Measurements from ENCODE around the gene IL1RN. TPM values are rescaled to one million over a fixed set of nuclear protein-coding genes. Genes with fewer than 3 reads are reported as not detected.
A peak's percentile ranks its signal among the peaks of the same experiment; 100 is the strongest.

IL1RN gene
- total RNA-seq, 2 experiments from 2014 or later, result 0.31 TPM; not detected in 1

DNA sequence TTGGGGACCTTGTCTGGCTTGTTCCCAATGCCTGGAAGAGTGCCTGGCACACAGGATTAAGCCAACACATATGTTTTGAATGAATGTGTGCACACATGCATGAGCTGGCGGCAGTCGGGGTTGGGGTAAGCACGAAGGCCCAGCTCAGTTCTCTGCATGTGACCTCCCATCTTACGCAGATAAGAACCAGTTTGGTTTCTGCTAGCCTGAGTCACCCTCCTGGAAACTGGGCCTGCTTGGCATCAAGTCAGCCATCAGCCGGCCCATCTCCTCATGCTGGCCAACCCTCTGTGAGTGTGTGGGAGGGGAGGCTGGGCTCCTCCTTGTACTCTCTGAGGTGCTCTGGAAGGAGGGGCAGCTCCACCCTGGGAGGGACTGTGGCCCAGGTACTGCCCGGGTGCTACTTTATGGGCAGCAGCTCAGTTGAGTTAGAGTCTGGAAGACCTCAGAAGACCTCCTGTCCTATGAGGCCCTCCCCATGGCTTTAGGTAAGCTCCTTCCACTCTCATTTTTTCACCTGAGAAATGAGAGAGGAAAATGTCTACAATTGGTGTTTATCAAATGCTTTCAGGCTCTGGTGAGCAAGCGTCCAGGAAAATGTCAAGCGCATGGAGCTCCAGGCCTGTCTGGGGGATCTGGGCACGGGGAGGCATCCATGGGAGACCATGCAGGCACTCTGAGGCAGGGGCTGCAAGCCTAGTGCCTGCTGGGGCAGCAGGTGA, 9.7 kb upstream of the IL1RN start:
- Mint-ChIP-seq H3K36me3 (ENCODE audit: low read depth) (no peaks in the 10 kb centered on the region), H3K27ac (no peak overlapping the region), H3K4me3 (no peak overlapping the region), H3K4me1 (ENCODE audit: low read depth) (peaks cover 17% of the 10 kb centered on the region), H3K27me3 (ENCODE audit: low read depth) (peaks cover 10% of the 10 kb centered on the region), H3K9me3 (ENCODE audit: insufficient read depth) (no peaks in the 10 kb centered on the region)
- DNase-seq (no peak), ATAC-seq (no peak)
- ChIA-PET CTCF (interaction anchor here (0.9 to 6.8 kb wide), 2 partner anchors 18 to 20 kb away, joined by 5 to 45 read pairs; no protein-coding TSS in a partner anchor), POLR2A (interaction anchor here (0.6 kb wide), 1 partner anchor 37 kb away, joined by 3 read pairs; no protein-coding TSS in a partner anchor)

DNA sequence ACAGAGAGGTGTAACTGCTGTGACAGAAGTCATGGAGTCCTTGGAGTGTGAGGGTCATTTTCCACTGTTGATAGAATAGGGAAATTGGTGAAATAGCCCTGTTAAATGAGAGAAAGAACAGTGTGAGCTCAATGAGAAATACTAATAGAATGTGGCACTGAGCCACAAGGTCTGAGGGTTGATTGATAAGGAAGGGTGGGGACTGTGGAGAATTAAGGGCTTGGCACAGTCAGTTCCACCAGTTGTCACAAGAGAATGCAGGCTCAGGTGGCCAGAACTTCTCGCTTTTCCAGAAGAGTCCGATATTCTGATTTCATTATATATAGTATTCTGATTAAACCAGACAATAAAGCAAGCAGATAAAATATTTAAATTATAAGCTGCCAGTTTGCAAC, 9.1 kb upstream of the IL1RN start:
- no peak overlapping the region for H3K4me3 Mint-ChIP-seq
- H3K9me3 Mint-ChIP-seq (ENCODE audit: insufficient read depth), result no peaks in the 10 kb centered on the region
- ATAC-seq (no peak), DNase-seq (no peak)
- peaks cover 10% of the 10 kb centered on the region for H3K27me3 Mint-ChIP-seq (ENCODE audit: low read depth)
- H3K27ac Mint-ChIP-seq, result no peak overlapping the region
- ChIA-PET POLR2A (no interaction called here), CTCF (interaction anchor here (0.9 to 6.8 kb wide), 3 partner anchors 18 to 38 kb away, joined by 5 to 45 read pairs (median 5); no protein-coding TSS in a partner anchor)
- no peaks in the 10 kb centered on the region for H3K36me3 Mint-ChIP-seq (ENCODE audit: low read depth)
- H3K4me1 Mint-ChIP-seq (ENCODE audit: low read depth), result peaks cover 18% of the 10 kb centered on the region

DNA sequence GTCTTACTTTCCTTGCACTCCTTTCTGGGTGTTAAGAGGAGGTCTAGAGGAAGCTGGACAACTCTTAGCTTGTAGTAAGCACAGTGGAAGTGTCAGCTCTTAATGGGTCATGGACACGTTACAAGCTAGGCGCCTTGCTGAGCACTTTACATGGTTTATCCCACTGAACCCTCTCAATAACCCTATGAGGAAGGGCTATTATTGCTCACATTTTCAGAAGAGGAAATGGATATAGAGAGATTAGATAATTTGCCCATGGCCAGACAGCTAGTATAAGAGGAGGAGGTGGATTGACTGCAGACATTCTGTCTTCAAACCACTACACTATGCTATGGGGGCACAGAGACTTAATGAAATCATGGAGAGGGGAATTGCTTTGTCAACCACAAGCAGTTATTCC, 8.3 kb upstream of the IL1RN start:
- no peaks in the 10 kb centered on the region for H3K9me3 Mint-ChIP-seq (ENCODE audit: insufficient read depth)
- no peak overlapping the region for H3K27ac Mint-ChIP-seq
- ChIA-PET CTCF (interaction anchor here (1.4 to 6.8 kb wide), 4 partner anchors 18 to 85 kb away, joined by 3 to 45 read pairs (median 5); no protein-coding TSS in a partner anchor), POLR2A (no interaction called here)
- DNase-seq, result no peak
- H3K36me3 Mint-ChIP-seq (ENCODE audit: low read depth), result no peaks in the 10 kb centered on the region
- ATAC-seq, result no peak
- no peak overlapping the region for H3K4me3 Mint-ChIP-seq
- peaks cover 26% of the 10 kb centered on the region for H3K4me1 Mint-ChIP-seq (ENCODE audit: low read depth)
- H3K27me3 Mint-ChIP-seq (ENCODE audit: low read depth), result peaks cover 10% of the 10 kb centered on the region

DNA sequence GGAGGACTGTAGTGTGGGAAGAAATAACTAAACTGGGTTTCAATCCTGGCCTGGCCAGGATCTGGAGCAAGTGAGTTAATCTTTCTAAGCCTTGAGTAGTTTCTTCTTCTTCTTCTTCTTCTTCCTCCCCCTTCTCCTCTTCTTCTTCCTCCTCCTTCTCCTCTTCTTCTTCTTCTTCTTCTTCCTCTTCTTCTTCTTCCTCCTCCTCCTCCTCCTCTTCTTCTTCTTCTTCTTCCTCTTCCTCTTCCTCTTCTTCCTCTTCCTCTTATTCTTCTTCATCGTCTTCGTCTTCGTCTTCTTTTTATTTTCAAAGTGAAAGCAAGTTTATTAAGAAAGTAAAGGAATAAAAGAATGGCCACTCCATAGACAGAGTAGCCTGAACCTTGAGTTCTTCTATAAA, 6.5 kb upstream of the IL1RN start:
- ChIA-PET POLR2A (interaction anchor here (1.2 kb wide), 1 partner anchor 17 kb away, joined by 3 read pairs; no protein-coding TSS in a partner anchor), CTCF (interaction anchor here (1.3 to 4.5 kb wide), 3 partner anchors 16 to 41 kb away, joined by 5 to 42 read pairs (median 5); no protein-coding TSS in a partner anchor)
- Mint-ChIP-seq H3K4me3 (no peak overlapping the region), H3K27ac (no peak overlapping the region), H3K36me3 (ENCODE audit: low read depth) (no peaks in the 10 kb centered on the region), H3K27me3 (ENCODE audit: low read depth) (peaks cover 16% of the 10 kb centered on the region), H3K9me3 (ENCODE audit: insufficient read depth) (no peaks in the 10 kb centered on the region), H3K4me1 (ENCODE audit: low read depth) (peaks cover 40% of the 10 kb centered on the region)
- no peak for DNase-seq
- ATAC-seq, result no peak

DNA sequence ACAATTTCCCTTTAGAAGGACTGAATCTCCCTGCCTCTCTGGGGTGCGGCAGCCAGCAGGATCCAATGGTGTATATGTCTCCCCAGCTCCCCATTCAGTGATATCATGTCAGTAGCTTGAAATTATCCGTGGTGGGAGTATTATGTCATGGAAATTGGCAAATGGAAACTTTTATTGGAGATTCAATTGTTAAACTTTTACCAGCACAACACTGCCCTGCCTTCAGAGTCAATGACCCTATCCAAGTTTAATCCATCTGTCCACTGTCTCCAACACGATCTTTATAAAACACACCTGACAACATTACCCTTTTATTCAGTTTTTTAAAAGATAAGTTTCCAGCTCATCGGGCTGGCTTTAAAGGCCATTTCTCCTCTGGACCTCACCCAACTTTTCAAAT, 5.0 kb upstream of the IL1RN start:
- H3K4me1 Mint-ChIP-seq (ENCODE audit: low read depth), result peaks cover 31% of the 10 kb centered on the region
- H3K27me3 Mint-ChIP-seq (ENCODE audit: low read depth), result peaks cover 16% of the 10 kb centered on the region
- ATAC-seq (no peak), DNase-seq (no peak)
- no peak overlapping the region for H3K4me3 Mint-ChIP-seq
- no peaks in the 10 kb centered on the region for H3K9me3 Mint-ChIP-seq (ENCODE audit: insufficient read depth)
- CTCF ChIA-PET, result interaction anchor here (1.1 to 4.5 kb wide), 4 partner anchors 11 to 181 kb away, joined by 3 to 42 read pairs (median 3); no protein-coding TSS in a partner anchor
- H3K36me3 Mint-ChIP-seq (ENCODE audit: low read depth), result no peaks in the 10 kb centered on the region
- POLR2A ChIA-PET, result interaction anchor here (1.5 kb wide), 1 partner anchor 13 kb away, joined by 3 read pairs; no protein-coding TSS in a partner anchor
- H3K27ac Mint-ChIP-seq, result no peak overlapping the region

DNA sequence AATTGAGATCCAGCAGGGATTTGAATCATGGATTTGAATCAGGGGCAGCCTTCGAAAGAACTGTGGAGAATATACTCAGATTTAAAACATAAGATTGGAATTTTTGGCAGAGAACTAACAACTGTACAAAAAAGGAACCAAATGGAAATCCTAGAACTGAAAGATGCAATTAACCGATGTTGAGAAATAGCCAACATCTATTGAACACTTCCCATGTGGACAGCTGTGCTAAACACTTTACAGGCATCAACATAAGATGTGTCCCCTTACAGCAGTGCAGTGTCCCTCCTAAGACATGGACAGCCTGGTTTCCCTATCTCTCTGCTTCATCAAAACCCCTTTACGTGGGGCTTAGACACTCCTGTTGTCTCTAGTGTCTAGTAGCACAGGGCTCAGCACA, 3.7 kb upstream of the IL1RN start:
- H3K27ac Mint-ChIP-seq, result no peak overlapping the region
- H3K9me3 Mint-ChIP-seq (ENCODE audit: insufficient read depth), result no peaks in the 10 kb centered on the region
- POLR2A ChIA-PET, result no interaction called here
- no peaks in the 10 kb centered on the region for H3K36me3 Mint-ChIP-seq (ENCODE audit: low read depth)
- H3K4me3 Mint-ChIP-seq, result no peak overlapping the region
- no peak for ATAC-seq
- peaks cover 25% of the 10 kb centered on the region for H3K4me1 Mint-ChIP-seq (ENCODE audit: low read depth)
- CTCF ChIA-PET, result interaction anchor here (1.2 to 4.5 kb wide), 3 partner anchors 8 to 39 kb away, joined by 3 to 42 read pairs (median 5); no protein-coding TSS in a partner anchor
- DNase-seq, result no peak
- H3K27me3 Mint-ChIP-seq (ENCODE audit: low read depth), result peaks cover 16% of the 10 kb centered on the region

DNA sequence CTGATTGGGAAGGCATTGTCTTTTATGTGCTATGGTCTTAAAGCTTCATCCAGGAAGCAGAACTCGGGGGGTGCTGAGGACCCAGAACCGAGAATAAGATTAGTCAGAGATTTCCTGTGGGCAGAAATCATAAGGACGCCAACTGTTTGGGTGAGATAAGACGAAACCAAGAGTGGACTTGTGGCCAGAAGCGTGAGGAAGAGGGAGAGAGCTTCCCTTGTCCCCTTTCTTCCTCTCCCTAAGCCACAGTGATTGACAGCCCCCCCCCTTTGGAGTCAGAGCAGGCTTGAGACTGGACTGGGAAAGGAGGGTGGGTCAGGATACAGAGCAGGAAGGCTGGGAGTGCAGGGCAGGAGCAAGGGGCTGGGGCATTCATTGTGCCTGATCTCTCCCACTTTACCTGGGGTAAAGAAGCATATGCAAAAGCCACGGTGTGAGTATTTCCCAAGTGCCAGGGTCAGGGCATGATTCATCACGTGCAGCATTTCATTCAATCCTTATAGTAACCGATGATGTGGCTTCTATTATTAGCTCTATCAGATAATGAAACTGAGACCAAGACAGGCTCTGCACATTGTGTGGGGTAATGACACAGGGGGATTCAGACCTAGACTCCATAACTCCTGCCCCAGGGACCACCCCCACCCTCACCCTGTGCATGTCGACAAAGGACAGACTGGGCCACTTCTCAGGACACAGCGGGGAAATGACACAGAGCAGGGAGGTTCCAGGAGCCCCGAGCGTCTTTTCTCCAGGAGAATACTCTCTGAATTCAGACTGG, 3.0 kb upstream of the IL1RN start:
- Mint-ChIP-seq H3K4me3 (peak overlapping the region; percentile 0), H3K27me3 (ENCODE audit: low read depth) (peaks cover 16% of the 10 kb centered on the region)
- ATAC-seq, result no peak

DNA sequence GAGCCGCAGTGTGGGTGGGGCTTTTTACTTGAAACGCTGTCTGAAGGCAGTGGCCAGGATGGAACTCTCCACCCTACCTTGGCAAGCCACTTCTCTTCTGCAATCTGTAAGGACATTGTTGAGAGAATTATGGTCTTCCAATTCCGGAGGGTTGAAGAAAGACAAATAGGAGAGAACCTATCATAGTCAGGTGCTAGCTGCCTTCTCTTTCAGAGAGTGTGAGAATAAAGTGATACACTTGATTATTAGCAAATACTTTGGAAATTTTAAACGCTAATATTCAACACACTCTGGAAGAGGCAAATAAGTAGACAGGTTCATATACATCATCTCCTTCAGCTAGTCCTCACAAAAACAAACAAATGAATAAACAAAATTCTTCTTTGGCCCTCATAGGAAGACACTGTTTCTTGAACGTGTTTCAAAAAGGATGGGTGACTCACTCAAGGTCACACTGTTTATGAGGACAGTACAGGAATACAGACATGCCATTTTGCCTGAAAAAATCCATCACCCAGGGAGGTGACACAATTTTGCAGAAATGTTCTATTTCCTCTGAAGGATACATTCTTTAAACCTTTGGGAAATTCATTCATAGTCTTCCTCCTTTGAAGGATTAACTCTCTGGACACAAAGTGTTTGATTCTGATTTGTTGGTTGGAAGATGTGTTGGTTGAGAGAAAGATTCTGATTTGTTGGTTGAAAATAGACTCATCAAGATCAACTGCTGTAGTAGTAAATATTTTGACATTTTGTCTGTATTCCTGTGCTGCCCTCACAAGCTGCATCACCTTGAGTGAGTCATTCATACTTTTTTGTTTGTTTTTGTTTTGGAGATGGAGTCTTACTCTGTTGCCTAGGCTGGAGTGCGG, 2.2 kb upstream of the IL1RN start:
- ATAC-seq (no peak), DNase-seq (no peak)
- no peaks in the 10 kb centered on the region for H3K36me3 Mint-ChIP-seq (ENCODE audit: low read depth)
- no peak overlapping the region for H3K4me3 Mint-ChIP-seq
- peaks cover 25% of the 10 kb centered on the region for H3K4me1 Mint-ChIP-seq (ENCODE audit: low read depth)
- ChIA-PET CTCF (interaction anchor here (0.6 to 5.0 kb wide), 4 partner anchors 12 to 49 kb away, joined by 3 to 42 read pairs (median 18); no protein-coding TSS in a partner anchor), POLR2A (no interaction called here)
- H3K27ac Mint-ChIP-seq, result no peak overlapping the region
- H3K9me3 Mint-ChIP-seq (ENCODE audit: insufficient read depth), result no peaks in the 10 kb centered on the region
- peaks cover 10% of the 10 kb centered on the region for H3K27me3 Mint-ChIP-seq (ENCODE audit: low read depth)

More for the DNA sequence above, 3.0 kb upstream of the IL1RN start:
- Mint-ChIP-seq H3K27ac (no peak overlapping the region), H3K4me1 (ENCODE audit: low read depth) (peaks cover 25% of the 10 kb centered on the region), H3K9me3 (ENCODE audit: insufficient read depth) (no peaks in the 10 kb centered on the region), H3K36me3 (ENCODE audit: low read depth) (no peaks in the 10 kb centered on the region)
- CTCF ChIA-PET, result interaction anchor here (0.6 to 4.5 kb wide), 5 partner anchors 9 to 50 kb away, joined by 3 to 42 read pairs (median 4); no protein-coding TSS in a partner anchor
- DNase-seq, result no peak
- POLR2A ChIA-PET, result no interaction called here

DNA sequence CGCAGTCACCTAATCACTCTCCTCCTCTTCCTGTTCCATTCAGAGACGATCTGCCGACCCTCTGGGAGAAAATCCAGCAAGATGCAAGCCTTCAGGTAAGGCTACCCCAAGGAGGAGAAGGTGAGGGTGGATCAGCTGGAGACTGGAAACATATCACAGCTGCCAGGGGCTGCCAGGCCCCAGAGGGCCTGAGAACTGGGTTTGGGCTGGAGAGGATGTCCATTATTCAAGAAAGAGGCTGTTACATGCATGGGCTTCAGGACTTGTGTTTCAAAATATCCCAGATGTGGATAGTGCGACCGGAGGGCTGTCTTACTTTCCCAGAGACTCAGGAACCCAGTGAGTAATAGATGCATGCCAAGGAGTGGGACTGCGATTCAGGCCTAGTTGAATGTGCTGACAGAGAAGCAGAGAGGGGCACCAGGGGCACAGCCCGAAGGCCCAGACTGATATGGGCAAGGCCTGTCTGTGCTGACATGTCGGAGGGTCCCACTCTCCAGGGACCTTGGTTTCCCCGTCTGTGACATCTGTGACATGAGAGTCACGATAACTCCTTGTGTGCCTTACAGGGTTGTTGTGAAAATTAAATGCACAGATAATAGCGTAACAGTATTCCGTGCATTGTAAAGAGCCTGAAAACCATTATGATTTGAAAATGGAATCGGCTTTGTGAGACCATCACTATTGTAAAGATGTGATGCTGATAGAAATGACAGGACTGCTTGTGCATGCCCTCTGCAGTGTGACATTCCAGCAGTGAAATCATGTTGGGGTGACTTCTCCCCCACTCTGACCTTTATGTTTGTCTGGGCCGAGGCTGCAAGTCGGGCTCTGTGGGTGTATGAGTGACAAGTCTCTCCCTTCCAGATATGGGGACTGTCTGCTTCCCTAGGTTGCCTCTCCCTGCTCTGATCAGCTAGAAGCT, 510 bp downstream of the IL1RN start:
- Mint-ChIP-seq H3K27ac (no peak overlapping the region), H3K36me3 (ENCODE audit: low read depth) (no peaks in the 10 kb centered on the region), H3K4me1 (ENCODE audit: low read depth) (peaks cover 24% of the 10 kb centered on the region), H3K9me3 (ENCODE audit: insufficient read depth) (no peaks in the 10 kb centered on the region), H3K27me3 (ENCODE audit: low read depth) (peaks cover 6% of the 10 kb centered on the region), H3K4me3 (no peak overlapping the region)
- DNase-seq (peak; percentile 17), ATAC-seq (no peak)
- ChIA-PET POLR2A (no interaction called here), CTCF (interaction anchor here (5.0 kb wide), 1 partner anchor 10 kb away, joined by 31 read pairs; no protein-coding TSS in a partner anchor)

DNA sequence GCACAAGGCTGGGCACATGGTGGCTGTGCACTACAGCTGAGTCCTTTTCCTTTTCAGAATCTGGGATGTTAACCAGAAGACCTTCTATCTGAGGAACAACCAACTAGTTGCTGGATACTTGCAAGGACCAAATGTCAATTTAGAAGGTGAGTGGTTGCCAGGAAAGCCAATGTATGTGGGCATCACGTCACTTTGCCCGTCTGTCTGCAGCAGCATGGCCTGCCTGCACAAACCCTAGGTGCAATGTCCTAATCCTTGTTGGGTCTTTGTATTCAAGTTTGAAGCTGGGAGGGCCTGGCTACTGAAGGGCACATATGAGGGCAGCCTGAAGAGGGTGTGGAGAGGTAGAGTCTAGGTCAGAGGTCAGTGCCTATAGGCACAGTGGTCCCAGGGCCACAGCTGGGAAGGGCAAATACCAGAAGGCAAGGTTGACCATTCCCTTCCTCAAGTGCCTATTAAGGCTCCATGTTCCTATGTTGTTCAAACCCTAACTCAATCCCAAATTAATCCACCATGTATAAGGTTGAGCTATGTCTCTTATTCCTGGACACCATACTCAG, 2.2 kb downstream of the IL1RN start:
- H3K4me3 Mint-ChIP-seq, result no peak overlapping the region
- ChIA-PET POLR2A (no interaction called here), CTCF (interaction anchor here (1.0 to 5.0 kb wide), 3 partner anchors 8 to 75 kb away, joined by 3 to 31 read pairs (median 3); no protein-coding TSS in a partner anchor)
- H3K27me3 Mint-ChIP-seq (ENCODE audit: low read depth), result peaks cover 6% of the 10 kb centered on the region
- no peak overlapping the region for H3K27ac Mint-ChIP-seq
- no peaks in the 10 kb centered on the region for H3K36me3 Mint-ChIP-seq (ENCODE audit: low read depth)
- peak; percentile 4 for DNase-seq
- no peaks in the 10 kb centered on the region for H3K9me3 Mint-ChIP-seq (ENCODE audit: insufficient read depth)
- peaks cover 20% of the 10 kb centered on the region for H3K4me1 Mint-ChIP-seq (ENCODE audit: low read depth)
- ATAC-seq, result no peak

All from activated CD8-positive, alpha-beta T cell treated with anti-CD3 and anti-CD28 coated beads, Interleukin-2, amount 10 ng/mL, durations not matched to agents 7 days and 5 days (primary cell).